OCI-LY1 (cell line): ENCODE measurements around the gene DQX1.

Experiments used
- H2AFZ ChIP-seq: fragments of 200-600 bp; sonication (generic), shearing (Covaris generic); 2 replicates; pipeline ENCODE4 v1.6.0; 2014; ENCODE audit warnings: antibody characterized with exemption, mild to moderate bottlenecking, low read length
- H3F3A ChIP-seq: fragments of 200-600 bp; sonication (generic), shearing (Covaris generic); 2 replicates; pipeline ENCODE4 v1.6.0; 2014; ENCODE audit warnings: mild to moderate bottlenecking, antibody characterized with exemption, low read length, moderate library complexity; ENCODE audit not compliant: insufficient read depth
- H3K27ac ChIP-seq: fragments of 200-600 bp; sonication (generic); 2 replicates; pipeline ENCODE4 v1.5.1; 2014; ENCODE audit warnings: low read length, mixed run types, mild to moderate bottlenecking, low read depth; ENCODE audit not compliant: poor library complexity, severe bottlenecking
- H3K27me3 ChIP-seq: fragments of 200-600 bp; sonication (generic); 2 replicates; pipeline ENCODE4 v1.6.0; 2014; ENCODE audit warnings: antibody characterized with exemption, mild to moderate bottlenecking, low read length, moderate library complexity; ENCODE audit not compliant: insufficient read depth
- H3K36me3 ChIP-seq: fragments of 200-600 bp; sonication (generic); 2 replicates; pipeline ENCODE4 v1.6.1; 2014; ENCODE audit warnings: mild to moderate bottlenecking, antibody characterized with exemption, low read length, moderate library complexity, mixed read lengths; ENCODE audit not compliant: insufficient read depth
- H3K4me1 ChIP-seq: fragments of 200-600 bp; sonication (generic); 2 replicates; pipeline ENCODE4 v1.5.1; 2014; ENCODE audit warnings: mild to moderate bottlenecking, low read length, moderate library complexity; ENCODE audit not compliant: insufficient read depth, severe bottlenecking
- H3K4me2 ChIP-seq: fragments of 200-600 bp; sonication (generic), shearing (Covaris generic); 2 replicates; pipeline ENCODE4 v1.6.1; 2014; ENCODE audit warnings: low read length
- H3K4me3 ChIP-seq: fragments of 200-600 bp; sonication (generic); 2 replicates; pipeline ENCODE4 v1.5.1; 2014; ENCODE audit warnings: low read length, low read depth, mild to moderate bottlenecking, mixed read lengths; ENCODE audit not compliant: poor library complexity, severe bottlenecking
- H3K79me2 ChIP-seq: fragments of 200-600 bp; shearing (Covaris generic); 2 replicates; pipeline ENCODE4 v1.6.1; 2016; ENCODE audit warnings: mixed run types, low read length, mixed read lengths; ENCODE audit not compliant: insufficient read depth
- H3K9ac ChIP-seq: fragments of 200-600 bp; sonication (generic), shearing (Covaris generic); 2 replicates; pipeline ENCODE4 v1.6.1; 2014; ENCODE audit warnings: mild to moderate bottlenecking, low read length, mixed read lengths
- H3K9me2 ChIP-seq: fragments of 200-600 bp; sonication (generic), shearing (Covaris generic); 2 replicates; pipeline ENCODE4 v1.6.1; 2014; ENCODE audit warnings: low read depth, mild to moderate bottlenecking, low read length, mixed read lengths
- H3K9me3 ChIP-seq: fragments of 200-600 bp; shearing (Covaris generic); 2 replicates; pipeline ENCODE4 v1.6.1; 2014; ENCODE audit warnings: low read length, mixed read lengths
- H4K20me1 ChIP-seq: fragments of 200-600 bp; sonication (generic), shearing (Covaris generic); 2 replicates; pipeline ENCODE4 v1.6.0; 2016; ENCODE audit warnings: mild to moderate bottlenecking, low read length; ENCODE audit not compliant: insufficient read depth
- EZH2 ChIP-seq: fragments of 200-600 bp; sonication (generic), shearing (Covaris generic); IDR thresholded peaks from 2 replicates; pipeline ENCODE4 v1.8.0; 2017; ENCODE audit warnings: borderline replicate concordance, mixed run types, mild to moderate bottlenecking, antibody characterized with exemption, low read length, moderate library complexity, mixed read lengths
- TF ChIP-seq, protein P1 (sequence below): fragments of 200-600 bp; sonication (generic), shearing (Covaris generic); IDR thresholded peaks from 2 replicates; pipeline ENCODE4 v1.5.1; 2017; ENCODE audit warnings: mild to moderate bottlenecking, antibody characterized with exemption, low read length, moderate library complexity, mixed read lengths

Gene DQX1

DNA sequence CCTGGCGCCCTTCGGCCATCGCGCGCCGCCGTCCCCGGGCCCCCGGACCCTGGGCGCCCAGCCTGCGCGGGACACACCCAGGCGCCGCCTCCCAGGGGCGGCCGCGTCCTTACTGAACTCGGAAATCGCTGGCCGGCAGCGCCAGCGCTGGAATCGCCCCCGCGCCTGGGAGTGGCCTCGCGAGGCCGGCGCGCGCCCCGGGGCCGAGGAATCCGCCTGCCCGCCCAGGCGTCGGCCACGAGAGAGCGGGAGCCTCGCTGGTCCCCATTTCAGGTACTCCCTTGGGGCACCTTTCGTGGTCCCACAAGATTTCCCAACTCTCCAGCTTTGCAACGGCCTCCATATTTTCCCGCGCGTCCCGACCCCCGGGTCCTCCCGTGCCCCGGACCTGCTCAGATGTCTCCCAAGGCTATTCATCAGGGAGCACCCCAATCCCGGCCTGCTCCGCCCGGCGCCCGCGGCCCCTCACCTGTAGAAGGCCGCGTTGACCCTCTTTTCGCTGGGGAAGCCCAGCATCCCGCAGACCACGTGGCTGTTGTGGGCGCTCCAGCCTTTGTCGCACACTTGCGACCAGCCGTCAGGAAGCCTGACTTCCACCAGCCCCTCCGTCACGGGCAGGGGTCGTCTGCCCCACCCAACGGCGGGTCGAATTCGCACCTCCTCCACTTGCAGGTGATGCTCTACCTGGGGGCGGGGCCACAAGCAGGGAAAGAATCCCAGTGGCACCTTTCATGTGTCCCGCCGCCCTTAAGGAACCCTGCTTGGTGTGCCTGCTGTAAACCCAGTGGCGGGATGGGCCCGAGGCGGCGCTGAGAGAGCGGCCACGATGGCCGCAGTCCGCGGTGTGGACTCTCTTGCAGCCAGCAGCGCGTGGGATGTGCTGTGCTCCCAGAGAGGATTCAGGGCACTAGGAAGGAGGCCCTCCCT lies 23.1 kb upstream of the DQX1 start:
- no peak overlapping the region for H3K27ac ChIP-seq
- TF ChIP-seq, protein P1, sequence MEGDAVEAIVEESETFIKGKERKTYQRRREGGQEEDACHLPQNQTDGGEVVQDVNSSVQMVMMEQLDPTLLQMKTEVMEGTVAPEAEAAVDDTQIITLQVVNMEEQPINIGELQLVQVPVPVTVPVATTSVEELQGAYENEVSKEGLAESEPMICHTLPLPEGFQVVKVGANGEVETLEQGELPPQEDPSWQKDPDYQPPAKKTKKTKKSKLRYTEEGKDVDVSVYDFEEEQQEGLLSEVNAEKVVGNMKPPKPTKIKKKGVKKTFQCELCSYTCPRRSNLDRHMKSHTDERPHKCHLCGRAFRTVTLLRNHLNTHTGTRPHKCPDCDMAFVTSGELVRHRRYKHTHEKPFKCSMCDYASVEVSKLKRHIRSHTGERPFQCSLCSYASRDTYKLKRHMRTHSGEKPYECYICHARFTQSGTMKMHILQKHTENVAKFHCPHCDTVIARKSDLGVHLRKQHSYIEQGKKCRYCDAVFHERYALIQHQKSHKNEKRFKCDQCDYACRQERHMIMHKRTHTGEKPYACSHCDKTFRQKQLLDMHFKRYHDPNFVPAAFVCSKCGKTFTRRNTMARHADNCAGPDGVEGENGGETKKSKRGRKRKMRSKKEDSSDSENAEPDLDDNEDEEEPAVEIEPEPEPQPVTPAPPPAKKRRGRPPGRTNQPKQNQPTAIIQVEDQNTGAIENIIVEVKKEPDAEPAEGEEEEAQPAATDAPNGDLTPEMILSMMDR = no peak
- TF ChIP-seq EZH2 = no peak
- peaks cover 13% of the 10 kb centered on the region for H3K27me3 ChIP-seq
- H4K20me1 ChIP-seq = no peaks in the 10 kb centered on the region
- no peaks in the 10 kb centered on the region for H3F3A ChIP-seq
- H3K9ac ChIP-seq = no peak overlapping the region
- H3K9me3 ChIP-seq = no peaks in the 10 kb centered on the region
- H3K9me2 ChIP-seq = no peaks in the 10 kb centered on the region
- no peaks in the 10 kb centered on the region for H3K79me2 ChIP-seq
- H3K4me2 ChIP-seq = no peak overlapping the region
- H3K36me3 ChIP-seq = no peaks in the 10 kb centered on the region
- H3K4me3 ChIP-seq = no peak overlapping the region
- peaks cover 9% of the 10 kb centered on the region for H3K4me1 ChIP-seq
- no peak overlapping the region for H2AFZ ChIP-seq

DNA sequence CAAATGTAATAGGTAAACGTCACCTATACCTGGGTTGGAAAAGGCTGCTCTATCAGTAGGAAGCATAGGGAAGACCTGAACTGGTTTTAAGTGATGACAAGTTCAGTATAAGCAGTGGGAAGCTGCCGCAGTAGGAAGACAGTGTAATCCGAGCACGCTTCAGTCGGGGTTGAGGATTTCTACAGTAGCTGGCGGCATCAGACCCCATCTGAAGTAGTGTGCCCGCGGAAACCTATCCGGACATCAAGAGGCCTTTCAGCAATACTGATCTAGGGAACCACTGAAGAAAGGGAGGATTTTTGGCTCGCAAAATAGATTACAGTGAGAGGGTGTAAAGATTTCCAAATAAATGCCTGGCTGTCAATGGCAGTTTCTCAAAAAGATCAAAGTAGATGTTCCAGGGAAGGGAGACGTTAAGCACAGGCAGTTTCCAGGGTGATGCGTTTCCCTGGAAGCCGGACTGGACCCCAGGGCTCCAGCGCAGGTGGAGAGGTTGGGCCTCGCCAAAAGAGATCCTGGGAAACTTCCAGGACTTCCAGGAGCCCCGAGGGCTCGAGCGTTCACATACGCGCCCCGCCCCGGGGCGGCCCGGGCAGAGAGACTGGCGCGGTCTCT lies 22.4 kb upstream of the DQX1 start:
- Histone ChIP-seq H3F3A (no peaks in the 10 kb centered on the region), H3K4me1 (peaks cover 3% of the 10 kb centered on the region), H3K79me2 (no peaks in the 10 kb centered on the region), H3K9me3 (no peaks in the 10 kb centered on the region), H3K9me2 (no peaks in the 10 kb centered on the region), H3K36me3 (no peaks in the 10 kb centered on the region), H4K20me1 (no peaks in the 10 kb centered on the region), H2AFZ (no peak overlapping the region), H3K9ac (no peak overlapping the region), H3K27me3 (peaks cover 13% of the 10 kb centered on the region), H3K27ac (no peak overlapping the region), H3K4me3 (no peak overlapping the region), H3K4me2 (no peak overlapping the region)
- no peak for TF ChIP-seq EZH2
- TF ChIP-seq, protein P1 = no peak

- H3K9ac ChIP-seq = no peak overlapping the region
- peaks cover 13% of the 10 kb centered on the region for H3K27me3 ChIP-seq
- no peaks in the 10 kb centered on the region for H3K9me3 ChIP-seq
- H4K20me1 ChIP-seq = no peaks in the 10 kb centered on the region
- H3K4me3 ChIP-seq = no peak overlapping the region
- no peak overlapping the region for H3K4me2 ChIP-seq
- no peaks in the 10 kb centered on the region for H3F3A ChIP-seq
- H3K36me3 ChIP-seq = no peaks in the 10 kb centered on the region
- no peak overlapping the region for H2AFZ ChIP-seq
- H3K27ac ChIP-seq = no peak overlapping the region
- no peaks in the 10 kb centered on the region for H3K4me1 ChIP-seq
- TF ChIP-seq EZH2 = no peak
- TF ChIP-seq, protein P1 = no peak
- no peaks in the 10 kb centered on the region for H3K79me2 ChIP-seq
- no peaks in the 10 kb centered on the region for H3K9me2 ChIP-seq
Measured at GRCh38 chr2:74546004-74546403, 20.0 kb upstream of the DQX1 start.
